Spinal cord (tissue), 10 donors: ENCODE measurements around the gene CHRM5. TPM values are rescaled to one million over a fixed set of nuclear protein-coding genes. Genes with fewer than 3 reads are reported as not detected.
"Not testable (repeated sequence)": the region's sequence is repeated elsewhere in the genome, so short reads cannot be mapped to it uniquely, and the experiment has no call there.

ENCODE experiments used
- DNase-seq, 6 donors: peaks; one replicate each; pipeline versions ENCODE4 v3.0.0 to v3.0.0-alpha.2; 2013 to 2015; ENCODE audit warnings: low spot score in 6 of 6, low read depth in 4 of 6
- H3K27ac ChIP-seq: one replicate; pipeline ENCODE4 v1.5.1; 2013; ENCODE audit warnings: low read depth, low read length, control low read depth
- H3K27me3 ChIP-seq: one replicate; pipeline ENCODE4 v1.6.1; 2013; ENCODE audit warnings: low read length; ENCODE audit not compliant: control insufficient read depth, insufficient read depth
- H3K36me3 ChIP-seq: one replicate; pipeline ENCODE4 v1.6.1; 2013; ENCODE audit warnings: low read length; ENCODE audit not compliant: control insufficient read depth, insufficient read depth
- H3K4me1 ChIP-seq: one replicate; pipeline ENCODE4 v1.6.1; 2013; ENCODE audit warnings: low read length; ENCODE audit not compliant: control insufficient read depth, insufficient read depth
- H3K4me3 ChIP-seq: one replicate; pipeline ENCODE4 v1.5.1; 2013; ENCODE audit warnings: low read depth, low read length, control low read depth
- H3K9me3 ChIP-seq: one replicate; pipeline ENCODE4 v1.6.1; 2013; ENCODE audit warnings: low read length; ENCODE audit not compliant: control insufficient read depth, insufficient read depth
- whole genome bisulfite sequencing: methylation state at CpG from one replicate; pipeline ENCODE4 v1.1.5; 2013; ENCODE audit warnings: missing lambda C conversion rate; ENCODE audit not compliant: insufficient coverage; 5-methylcytosine and 5-hydroxymethylcytosine counted together
- polyA plus RNA-seq, 2 donors: library from polyadenylated mRNA; unstranded; fragments of 120-200 nt; gene quantifications; one replicate each; pipeline ENCODE4 v1.2.1, GENCODE V29; 2013; ENCODE audit not compliant: insufficient read length in 2 of 2
- total RNA-seq, 2 donors: library from RNA; depleted of rRNA in 1 of 2; stranded (reverse); fragments of 120-200 nt in 1 of 2; fragments of >200 nt in 1 of 2; gene quantifications; one replicate each; pipeline versions ENCODE4 v1.2.3 to v1.2.4, GENCODE V29; 2013 to 2014
- donor health status: healthy.

Gene CHRM5
- total and polyA plus RNA-seq, 4 donors, result 1.2 to 3.9 (median 1.8) TPM

GRCh38 chr15:34047893-34048775, 79.8 kb downstream of the CHRM5 start:
- WGBS, result 84% methylated on average over 10 of the region's 10 CpGs
- H3K36me3 ChIP-seq, result no peaks in the 10 kb centered on the region
- H3K4me3 ChIP-seq, result no peak overlapping the region
- no peaks in the 10 kb centered on the region for H3K4me1 ChIP-seq
- no peak overlapping the region for H3K27ac ChIP-seq
- H3K27me3 ChIP-seq, result no peaks in the 10 kb centered on the region
- peaks cover 2% of the 10 kb centered on the region for H3K9me3 ChIP-seq
- DNase-seq, result no peak

GRCh38 chr15:34049112-34049511, 80.8 kb downstream of the CHRM5 start:
- 100% methylated on average over 1 of the region's 2 CpGs for WGBS

GRCh38 chr15:34050385-34050784, 82.1 kb downstream of the CHRM5 start:
- not testable (repeated sequence) for DNase-seq, H3K4me1 ChIP-seq, H3K27ac ChIP-seq, H3K27me3 ChIP-seq, H3K9me3 ChIP-seq, H3K4me3 ChIP-seq, H3K36me3 ChIP-seq
- WGBS, result no CpG with 5 or more reads among the region's 1 CpG

More at GRCh38 chr15:34049112-34049511, 80.8 kb downstream of the CHRM5 start:
- Histone ChIP-seq H3K27ac (no peak overlapping the region), H3K4me3 (no peak overlapping the region), H3K36me3 (no peaks in the 10 kb centered on the region), H3K4me1 (no peaks in the 10 kb centered on the region), H3K27me3 (no peaks in the 10 kb centered on the region), H3K9me3 (peaks cover 2% of the 10 kb centered on the region)
- no peak for DNase-seq

GRCh38 chr15:34054081-34054707, 85.9 kb downstream of the CHRM5 start:
- Histone ChIP-seq H3K27ac (no peak overlapping the region), H3K9me3 (peaks cover 2% of the 10 kb centered on the region), H3K36me3 (no peaks in the 10 kb centered on the region), H3K27me3 (no peaks in the 10 kb centered on the region), H3K4me1 (no peaks in the 10 kb centered on the region), H3K4me3 (no peak overlapping the region)
- no CpG with 5 or more reads among the region's 3 CpGs for WGBS
- no peak for DNase-seq

- DNase-seq, result no peak
- H3K27ac ChIP-seq, result no peak overlapping the region
- H3K4me1 ChIP-seq, result no peaks in the 10 kb centered on the region
- H3K4me3 ChIP-seq, result no peak overlapping the region
- WGBS, result no CpG with 5 or more reads among the region's 3 CpGs
- H3K27me3 ChIP-seq, result no peaks in the 10 kb centered on the region
- no peaks in the 10 kb centered on the region for H3K36me3 ChIP-seq
- no peaks in the 10 kb centered on the region for H3K9me3 ChIP-seq
These were observed 87.7 kb downstream of the CHRM5 start for GRCh38 chr15:34055868-34056595.

- H3K27me3 ChIP-seq, result no peaks in the 10 kb centered on the region
- H3K4me3 ChIP-seq, result no peak overlapping the region
- no peaks in the 10 kb centered on the region for H3K9me3 ChIP-seq
- no peak for DNase-seq
- no peaks in the 10 kb centered on the region for H3K4me1 ChIP-seq
- H3K36me3 ChIP-seq, result no peaks in the 10 kb centered on the region
- 80% methylated on average over 1 of the region's 5 CpGs for WGBS
- no peak overlapping the region for H3K27ac ChIP-seq
These were observed 88.6 kb downstream of the CHRM5 start for GRCh38 chr15:34056911-34057310.

GRCh38 chr15:34059476-34059875, 91.2 kb downstream of the CHRM5 start:
- Histone ChIP-seq H3K36me3 (no peaks in the 10 kb centered on the region), H3K27me3 (no peaks in the 10 kb centered on the region), H3K9me3 (no peaks in the 10 kb centered on the region), H3K4me3 (no peak overlapping the region), H3K4me1 (peaks cover 3% of the 10 kb centered on the region), H3K27ac (no peak overlapping the region)
- WGBS, result 76% methylated on average over 2 of the region's 2 CpGs
- DNase-seq, result no peak

- no peak for DNase-seq
- H3K36me3 ChIP-seq, result no peaks in the 10 kb centered on the region
- H3K27me3 ChIP-seq, result no peaks in the 10 kb centered on the region
- H3K4me1 ChIP-seq, result peaks cover 3% of the 10 kb centered on the region
- no peaks in the 10 kb centered on the region for H3K9me3 ChIP-seq
- WGBS, result 77% methylated on average over 3 of the region's 3 CpGs
- H3K27ac ChIP-seq, result no peak overlapping the region
- no peak overlapping the region for H3K4me3 ChIP-seq
These were observed 91.6 kb downstream of the CHRM5 start for GRCh38 chr15:34059946-34060345.

- H3K4me1 ChIP-seq, result peaks cover 3% of the 10 kb centered on the region
- H3K36me3 ChIP-seq, result no peaks in the 10 kb centered on the region
- H3K27ac ChIP-seq, result no peak overlapping the region
- no peaks in the 10 kb centered on the region for H3K27me3 ChIP-seq
- no peak for DNase-seq
- no peaks in the 10 kb centered on the region for H3K9me3 ChIP-seq
- no peak overlapping the region for H3K4me3 ChIP-seq
- no CpG with 5 or more reads among the region's 1 CpG for WGBS
These were observed 96.1 kb downstream of the CHRM5 start for GRCh38 chr15:34064438-34064837.
